Bronchial epithelial cell (primary cell): Measurements from ENCODE around the gene SCLT1. TPM values are rescaled to one million over a fixed set of nuclear protein-coding genes. Genes with fewer than 3 reads are reported as not detected.

Experiments
- DNase-seq: peaks from one replicate; pipeline ENCODE4 v3.0.0-alpha.2; 2010; ENCODE audit warnings: low read depth
- FAIRE-seq: peaks from 2 replicates; lab custom pipeline; 2011; peaks lifted over from hg19 to GRCh38; lab: Jason Lieb, UNC
- H3K27me3 ChIP-seq: 2 replicates; pipeline ENCODE4 v1.5.1; 2011; ENCODE audit warnings: low read length; ENCODE audit not compliant: control insufficient read depth, insufficient read depth
- H3K36me3 ChIP-seq: 2 replicates; pipeline ENCODE4 v1.5.1; 2011; ENCODE audit warnings: low read length; ENCODE audit not compliant: control insufficient read depth, insufficient read depth
- H3K4me3 ChIP-seq: 2 replicates; pipeline ENCODE4 v1.5.1; 2011; ENCODE audit warnings: mild to moderate bottlenecking, low read depth, low read length, control low read depth
- total RNA-seq: library from RNA; depleted of rRNA; stranded (reverse); fragments of >200 nt; gene quantifications from 2 replicates; pipeline ENCODE4 v1.2.1, GENCODE V29; 2014
- TF ChIP-seq, protein P1 (sequence below): IDR thresholded peaks from 2 replicates; pipeline ENCODE4 v1.5.1; 2011; ENCODE audit warnings: mild to moderate bottlenecking, moderate library complexity, low read length, control low read depth, inconsistent platforms; ENCODE audit not compliant: insufficient read depth, severe bottlenecking

SCLT1 gene
- total RNA-seq, 1 donor from 2014 or later: 5.3 TPM

DNA sequence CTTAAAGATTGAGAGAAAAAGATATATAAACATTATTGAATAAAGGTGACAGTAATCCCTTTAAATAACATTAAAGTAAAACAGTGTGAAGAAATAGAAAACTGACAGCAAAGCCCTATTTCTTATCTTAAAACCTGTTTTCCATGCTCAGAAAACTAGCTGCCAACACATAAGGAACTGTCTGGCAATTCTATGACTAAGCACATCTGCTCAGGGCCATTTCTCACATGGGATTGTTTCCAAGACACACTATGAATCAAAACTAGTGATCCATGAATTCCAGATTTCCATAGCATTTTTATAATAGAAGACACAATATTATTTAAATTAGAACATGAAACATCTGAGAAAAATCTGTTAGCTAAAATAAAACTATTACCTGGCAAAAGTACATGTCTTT is 113.4 kb downstream of the SCLT1 start:
- H3K36me3 ChIP-seq: no peaks in the 10 kb centered on the region
- DNase-seq (peak; percentile 82), FAIRE-seq (no peak)

DNA sequence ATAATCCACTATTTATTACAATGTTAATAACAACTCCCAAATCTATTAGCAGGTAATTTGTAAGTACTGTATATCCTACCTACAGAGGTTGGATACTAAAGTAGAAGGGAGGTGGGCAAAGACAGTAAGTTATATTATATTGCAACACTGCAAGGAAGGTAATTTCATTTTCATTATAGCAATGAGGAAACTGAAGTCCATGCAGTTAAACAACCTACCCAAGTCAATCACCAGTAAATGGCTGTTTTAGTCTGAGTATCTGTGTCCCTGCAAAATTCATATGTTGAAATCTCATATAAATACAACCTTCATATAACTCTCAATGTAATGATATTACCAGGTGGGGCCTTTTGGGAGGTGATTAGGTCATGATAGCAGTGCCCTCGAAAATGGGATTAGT is 114.4 kb downstream of the SCLT1 start:
- TF ChIP-seq, protein P1, sequence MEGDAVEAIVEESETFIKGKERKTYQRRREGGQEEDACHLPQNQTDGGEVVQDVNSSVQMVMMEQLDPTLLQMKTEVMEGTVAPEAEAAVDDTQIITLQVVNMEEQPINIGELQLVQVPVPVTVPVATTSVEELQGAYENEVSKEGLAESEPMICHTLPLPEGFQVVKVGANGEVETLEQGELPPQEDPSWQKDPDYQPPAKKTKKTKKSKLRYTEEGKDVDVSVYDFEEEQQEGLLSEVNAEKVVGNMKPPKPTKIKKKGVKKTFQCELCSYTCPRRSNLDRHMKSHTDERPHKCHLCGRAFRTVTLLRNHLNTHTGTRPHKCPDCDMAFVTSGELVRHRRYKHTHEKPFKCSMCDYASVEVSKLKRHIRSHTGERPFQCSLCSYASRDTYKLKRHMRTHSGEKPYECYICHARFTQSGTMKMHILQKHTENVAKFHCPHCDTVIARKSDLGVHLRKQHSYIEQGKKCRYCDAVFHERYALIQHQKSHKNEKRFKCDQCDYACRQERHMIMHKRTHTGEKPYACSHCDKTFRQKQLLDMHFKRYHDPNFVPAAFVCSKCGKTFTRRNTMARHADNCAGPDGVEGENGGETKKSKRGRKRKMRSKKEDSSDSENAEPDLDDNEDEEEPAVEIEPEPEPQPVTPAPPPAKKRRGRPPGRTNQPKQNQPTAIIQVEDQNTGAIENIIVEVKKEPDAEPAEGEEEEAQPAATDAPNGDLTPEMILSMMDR: no peak
- FAIRE-seq (no peak), DNase-seq (no peak)
- Histone ChIP-seq H3K36me3 (no peaks in the 10 kb centered on the region), H3K4me3 (no peak overlapping the region), H3K27me3 (no peaks in the 10 kb centered on the region)

More for the DNA sequence above, 113.4 kb downstream of the SCLT1 start:
- Histone ChIP-seq H3K27me3 (no peaks in the 10 kb centered on the region), H3K4me3 (no peak overlapping the region)
- TF ChIP-seq, protein P1: no peak

DNA sequence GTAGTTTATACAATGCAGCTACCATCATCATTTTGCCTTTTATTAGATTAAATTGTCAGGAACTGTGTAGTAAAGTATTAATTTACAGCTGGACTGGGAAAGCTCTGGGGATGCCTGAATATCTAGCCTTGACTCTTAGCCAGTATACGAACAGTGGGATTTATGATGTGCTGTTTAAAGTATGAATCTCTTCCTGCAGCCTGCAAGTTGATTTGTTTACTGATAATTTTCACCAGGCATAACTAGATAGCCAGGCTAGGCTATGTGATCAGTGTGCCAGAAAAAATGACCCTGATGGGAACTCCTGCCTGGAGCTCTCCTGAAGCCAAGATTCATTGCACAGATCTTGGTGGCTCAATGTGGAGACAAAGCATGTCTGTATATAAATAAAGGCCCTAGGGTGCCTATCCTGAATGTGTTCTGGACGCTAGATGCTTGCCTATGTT is 119.2 kb downstream of the SCLT1 start:
- Histone ChIP-seq H3K4me3 (no peak overlapping the region), H3K36me3 (no peaks in the 10 kb centered on the region), H3K27me3 (no peaks in the 10 kb centered on the region)
- DNase-seq: no peak
- FAIRE-seq: no peak
- TF ChIP-seq, protein P1: no peak

DNA sequence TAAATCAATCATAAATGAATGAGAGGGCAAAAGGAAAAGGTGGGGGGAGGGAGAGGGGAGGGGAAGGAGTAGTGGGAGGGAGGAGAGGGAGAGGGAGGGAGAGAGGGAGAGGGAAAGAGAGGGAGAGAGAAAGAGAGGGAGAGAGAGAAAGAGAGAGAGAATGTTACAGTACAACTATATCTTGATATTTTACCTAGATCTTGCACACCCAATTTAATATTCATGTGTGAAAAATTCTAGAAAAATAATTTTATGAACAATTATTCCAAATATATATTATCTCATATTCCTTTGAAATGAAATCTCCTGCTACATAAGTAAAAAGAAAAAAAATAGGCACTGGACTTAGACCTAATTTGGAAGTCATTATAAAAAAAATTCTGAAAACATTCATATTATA is 120.0 kb downstream of the SCLT1 start:
- H3K4me3 ChIP-seq: no peak overlapping the region
- H3K27me3 ChIP-seq: no peaks in the 10 kb centered on the region
- FAIRE-seq (no peak), DNase-seq (no peak)
- H3K36me3 ChIP-seq: no peaks in the 10 kb centered on the region
- TF ChIP-seq, protein P1: no peak

DNA sequence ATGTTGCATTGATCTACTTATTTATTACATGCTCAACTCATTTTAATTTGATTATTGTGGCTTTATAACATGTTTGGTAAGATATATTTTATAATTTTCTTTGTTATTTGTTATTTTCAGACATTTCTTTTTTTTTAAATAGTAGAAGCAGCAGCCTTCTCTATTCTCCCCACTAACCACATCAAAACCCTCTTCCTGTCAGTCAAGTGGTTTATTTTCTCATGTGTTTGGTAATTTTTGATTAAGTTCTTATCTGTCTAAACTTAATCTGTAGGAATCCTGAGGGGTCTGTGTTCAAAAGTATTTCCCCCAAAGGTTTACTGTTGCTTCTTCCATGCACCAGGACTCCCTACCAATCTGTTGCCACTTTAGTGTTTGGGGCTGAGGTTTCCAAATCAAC is 131.9 kb downstream of the SCLT1 start:
- DNase-seq (no peak), FAIRE-seq (no peak)
- TF ChIP-seq, protein P1: no peak
- Histone ChIP-seq H3K36me3 (no peaks in the 10 kb centered on the region), H3K4me3 (no peak overlapping the region), H3K27me3 (no peaks in the 10 kb centered on the region)

DNA sequence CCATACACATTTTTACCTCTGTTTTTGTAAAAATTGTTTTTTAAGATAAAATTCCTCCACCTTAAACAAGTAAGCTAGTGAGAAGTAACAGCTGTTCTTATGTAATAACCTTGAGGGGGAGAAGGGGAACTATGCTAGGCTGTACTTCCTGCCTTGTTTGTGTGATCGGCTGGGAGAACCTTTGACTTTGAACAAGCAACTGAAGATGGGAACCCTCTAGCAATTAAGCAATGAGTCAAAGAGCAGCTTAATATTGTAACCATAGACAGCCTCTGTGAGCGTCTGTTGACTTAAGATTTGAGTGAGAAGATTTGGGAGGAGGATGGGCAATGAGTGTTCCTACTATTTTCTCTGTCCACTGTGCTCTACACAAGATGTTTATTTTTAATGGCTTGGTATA is 135.1 kb downstream of the SCLT1 start:
- H3K4me3 ChIP-seq: no peak overlapping the region
- no peak for DNase-seq
- TF ChIP-seq, protein P1: no peak
- H3K36me3 ChIP-seq: no peaks in the 10 kb centered on the region
- no peaks in the 10 kb centered on the region for H3K27me3 ChIP-seq
- no peak for FAIRE-seq
